K562 (cell line): ENCODE data around the gene PHLDA3. TPM values are rescaled to one million over a fixed set of nuclear protein-coding genes. Genes with fewer than 3 reads are reported as not detected.

Experiments used
- ATAC-seq: fragments of 200-7000 bp; cut with Tn5 transposase; 3 replicates; pipeline ENCODE4 v1.9.1; 2020; ENCODE audit warnings: moderate library complexity
- BruUV-seq: library from RNA; stranded (reverse); fragments of 400-500 nt; replicated peaks from 2 replicates; lab custom pipeline; 2021; lab: Mats Ljungman, UMichigan
- CTCF ChIA-PET: fragments of 300-600 bp; formaldehyde crosslinking; extraction: SDS; loops from one replicate; lab custom pipeline; 2021; ENCODE audit warnings: low intra/inter-chr PET ratio; lab: Yijun Ruan, JAX
- POLR2A ChIA-PET: fragments of 300-600, 350-650 bp; sonication (Branson Sonifier 250); formaldehyde crosslinking; extraction: SDS; loops from one replicate; lab custom pipeline; 2021; ENCODE audit warnings: antibody characterized with exemption, inconsistent platforms; lab: Yijun Ruan, JAX
- DNase-seq, 4 experiments: peaks; one replicate each; pipeline versions ENCODE4 v3.0.0 to v3.0.0-alpha.2; 2011 to 2018; ENCODE audit warnings: low spot score in 3 of 4, mixed read lengths in 3 of 4; ENCODE audit errors: extremely low read depth in 1 of 4
- FAIRE-seq: peaks from 2 replicates; lab custom pipeline; 2011; peaks lifted over from hg19 to GRCh38; lab: Jason Lieb, UNC
- H2AFZ ChIP-seq: 2 replicates; pipeline ENCODE4 v1.6.0; 2011; ENCODE audit warnings: low read depth, low read length, control low read depth, inconsistent platforms
- H3K27ac ChIP-seq: fragments of 200-600 bp; 3 replicates; pipeline ENCODE4 v1.8.0; 2011; ENCODE audit warnings: low read depth, mild to moderate bottlenecking, control low read depth, inconsistent platforms, low read length, moderate library complexity, mixed read lengths; ENCODE audit errors: extremely low read depth
- H3K27me3 ChIP-seq, 2 experiments: fragments of 300-600 bp in 1 of 2; 2 replicates in 1 of 2; 3 replicates in 1 of 2; pipeline versions ENCODE4 v1.6.0 to v1.8.0; 2011; ENCODE audit warnings: inconsistent platforms in 2 of 2, low read length in 2 of 2, mild to moderate bottlenecking in 1 of 2, mixed read lengths in 1 of 2, moderate library complexity in 1 of 2; ENCODE audit not compliant: control insufficient read depth in 2 of 2, insufficient read depth in 2 of 2
- H3K36me3 ChIP-seq: fragments of 300-600 bp; 3 replicates; pipeline ENCODE4 v1.8.0; 2011; ENCODE audit warnings: mild to moderate bottlenecking, low read length, inconsistent platforms; ENCODE audit not compliant: control insufficient read depth, insufficient read depth
- H3K4me1 ChIP-seq, 2 experiments: fragments of 200-600 bp in 1 of 2; replicated peaks in 1 of 2; 2 replicates in 1 of 2; 3 replicates in 1 of 2; pipeline versions ENCODE4 v1.5.1 to v1.8.0; 2011; ENCODE audit warnings: inconsistent platforms in 2 of 2, low read length in 2 of 2, mild to moderate bottlenecking in 1 of 2, mixed read lengths in 1 of 2, moderate library complexity in 1 of 2; ENCODE audit not compliant: control insufficient read depth in 2 of 2, insufficient read depth in 2 of 2
- H3K4me2 ChIP-seq: 2 replicates; pipeline ENCODE4 v1.6.1; 2011; ENCODE audit warnings: low read length, control low read depth, inconsistent platforms, mixed read lengths; ENCODE audit not compliant: insufficient read depth
- H3K4me3 ChIP-seq: fragments of 200-600 bp; sonication (generic), shearing (Covaris generic); 2 replicates; pipeline ENCODE4 v1.5.1; 2016; ENCODE audit warnings: control low read depth, inconsistent platforms
- H3K79me2 ChIP-seq: fragments of 200-600 bp; 3 replicates; pipeline ENCODE4 v1.8.0; 2011; ENCODE audit warnings: low read length, inconsistent platforms; ENCODE audit not compliant: control insufficient read depth, insufficient read depth
- H3K9ac ChIP-seq, 2 experiments: 2 replicates each; pipeline versions ENCODE4 v1.6.0 to v1.6.1; 2011; ENCODE audit warnings: low read depth in 2 of 2, low read length in 2 of 2, control low read depth in 1 of 2, inconsistent platforms in 1 of 2, mild to moderate bottlenecking in 1 of 2, mixed read lengths in 1 of 2; ENCODE audit not compliant: insufficient read depth in 1 of 2
- H3K9me1 ChIP-seq: one replicate; pipeline ENCODE4 v1.6.0; 2011; ENCODE audit warnings: inconsistent platforms, mild to moderate bottlenecking, low read length, moderate library complexity; ENCODE audit not compliant: control insufficient read depth, insufficient read depth
- H3K9me3 ChIP-seq: replicated peaks from 2 replicates; pipeline ENCODE4 v1.5.1; 2011; ENCODE audit warnings: low read depth, low read length, inconsistent platforms; ENCODE audit not compliant: control insufficient read depth, insufficient read depth
- H4K20me1 ChIP-seq: replicated peaks from 2 replicates; pipeline ENCODE4 v1.6.1; 2011; ENCODE audit warnings: low read length, inconsistent platforms, mixed read lengths; ENCODE audit not compliant: control insufficient read depth, insufficient read depth
- CEBPG ChIP-seq, 3 experiments: fragments of 200-800 bp in 1 of 3; sonication (Bioruptor generic) in 1 of 3; sonication (generic) in 1 of 3; formaldehyde crosslinking in 1 of 3; IDR thresholded peaks in 2 of 3; conservative IDR thresholded peaks in 1 of 3; 2 replicates each; pipeline versions ENCODE4 v1.6.1 to v1.8.0; 2016 to 2022; ENCODE audit warnings: missing compliant biosample characterization in 2 of 3, missing genetic modification characterization in 2 of 3, mild to moderate bottlenecking in 1 of 3, missing genetic modification reagents in 1 of 3
- E2F5 ChIP-seq: sonication (generic); formaldehyde crosslinking; IDR thresholded peaks from 2 replicates; pipeline ENCODE4 v1.8.0; 2022; ENCODE audit warnings: mild to moderate bottlenecking, missing genetic modification reagents
- FOXP4 ChIP-seq: sonication (generic); formaldehyde crosslinking; IDR thresholded peaks from 2 replicates; pipeline ENCODE4 v1.8.0; 2022; ENCODE audit warnings: mild to moderate bottlenecking, missing genetic modification reagents, borderline replicate concordance
- JUNB ChIP-seq: fragments of 450-650 bp; formaldehyde crosslinking; conservative IDR thresholded peaks from 2 replicates; pipeline ENCODE4 v1.4.0; 2020; ENCODE audit warnings: mild to moderate bottlenecking
- NEUROD1 ChIP-seq: fragments of 150-350 bp; IDR thresholded peaks from 2 replicates; pipeline ENCODE4 v1.6.1; 2014; ENCODE audit warnings: borderline replicate concordance, low read length, low read depth; ENCODE audit not compliant: partially characterized antibody
- ZBTB9 ChIP-seq: fragments of 450-650 bp; formaldehyde crosslinking; IDR thresholded peaks from 2 replicates; pipeline ENCODE4 v1.4.0; 2020; ENCODE audit warnings: mild to moderate bottlenecking, moderate library complexity
- ZNF239 ChIP-seq: fragments of 250-450 bp; sonication (Bioruptor Pico); IDR thresholded peaks from 2 replicates; pipeline ENCODE4 v1.4.0; 2020; ENCODE audit warnings: mild to moderate bottlenecking
- ZNF318 ChIP-seq, 2 experiments: fragments of 450-650 bp; IDR thresholded peaks; 2 replicates each; pipeline ENCODE4 v1.6.1; 2016; ENCODE audit warnings: mild to moderate bottlenecking in 2 of 2, borderline replicate concordance in 1 of 2, low read depth in 1 of 2, moderate library complexity in 1 of 2
- WGBS: fragments of 100-300 bp; shearing (Covaris generic); methylation state at CpG from one replicate; pipeline ENCODE4 v1.1.6; 2016; ENCODE audit warnings: low coverage, mixed read lengths; ENCODE audit not compliant: insufficient coverage; ENCODE audit errors: missing lambda C conversion rate; 5-methylcytosine and 5-hydroxymethylcytosine counted together
- in situ Hi-C: fragments of 300-500 bp; cut with MboI; formaldehyde crosslinking; loops from 4 replicates; pipeline ENCODE4 v1.15.0; 2018; ENCODE audit warnings: inconsistent platforms, mixed read lengths
- intact Hi-C: fragments of 100-400 bp; cut with micrococcal nuclease; formaldehyde crosslinking; loops from 2 replicates; pipeline ENCODE4 v1.14.2; 2022
- polyA plus RNA-seq, 8 experiments: library from polyadenylated mRNA; depleted of rRNA in 4 of 8; stranded (reverse) in 5 of 8; unstranded in 3 of 8; fragments of >200 nt; fragmentation: Nextera tagmentation in 2 of 8; fragmentation: Illumina TruSeq in 1 of 8; extraction: Ambion mirVana in 2 of 8; extraction: Trizol in 1 of 8; gene quantifications; 2 replicates each; pipeline versions ENCODE4 v1.2.1 to v1.2.3, GENCODE V29; 2011 to 2014; ENCODE audit warnings: inconsistent platforms in 1 of 8, missing spikeins in 1 of 8
- total RNA-seq, 7 experiments: library from RNA; depleted of rRNA in 6 of 7; stranded (reverse); fragments of >200 nt in 6 of 7; fragmentation: Illumina TruSeq in 2 of 7; extraction: Trizol in 2 of 7; gene quantifications; 2 replicates each; pipeline versions ENCODE4 v1.2.1 to v1.2.3, GENCODE V29; 2011 to 2021; ENCODE audit warnings: low replicate concordance in 1 of 7

Gene PHLDA3
- total and polyA plus RNA-seq, 9 of the 15 experiments (the other 6 are each of a cell fraction or from before 2014, with no cell fraction given), result 0.11 to 0.27 TPM; not detected in 7

- POLR2A ChIA-PET, result interaction anchor here (0.6 to 1.2 kb wide), 6 partner anchors 9 to 130 kb away, joined by 3 to 4 read pairs (median 4); no protein-coding TSS in a partner anchor
- Histone ChIP-seq H3K9me1 (no peaks in the 10 kb centered on the region), H3K79me2 (no peaks in the 10 kb centered on the region), H3K4me3 (no peak overlapping the region), H3K4me1 (peaks cover 0 to 3% of the 10 kb centered on the region in 2 experiments; a peak in 3 of 5 replicates), H3K9me3 (no peaks in the 10 kb centered on the region), H3K36me3 (no peaks in the 10 kb centered on the region), H3K27ac (no peak overlapping the region), H3K4me2 (no peak overlapping the region), H3K9ac (no peak overlapping the region), H4K20me1 (no peaks in the 10 kb centered on the region), H3K27me3 (peaks cover 0 to 20% of the 10 kb centered on the region in 2 experiments; a peak in 1 of 5 replicates), H2AFZ (no peak overlapping the region)
- in situ Hi-C loops (no loop called here), intact Hi-C loops (no loop called here)
- FAIRE-seq, result no peak
- ATAC-seq, result no peak
- CTCF ChIA-PET, result no interaction called here
- no TSS peak for BruUV-seq
- DNase-seq, result no peak
- 33% methylated on average over 3 of the region's 3 CpGs for WGBS
- TF ChIP-seq CEBPG (CRISPR knock-in tag; IDR thresholded peaks at IDR 0.05) (no peak), CEBPG (tag; conservative IDR thresholded peaks at IDR 0.05 in 1 of 2, IDR thresholded peaks at IDR 0.05 in 1 of 2) (no peak), ZNF318 (IDR thresholded peaks at IDR 0.05; ENCODE audit: borderline replicate concordance in 1 of 2, low read depth in 1 of 2) (no peak), JUNB (no peak), E2F5 (CRISPR knock-in tag) (no peak), NEUROD1 (no peak), ZNF239 (CRISPR knock-in tag) (no peak), ZBTB9 (no peak), FOXP4 (no peak)
Observed at GRCh38 chr1:201499191-201499590, 30.2 kb upstream of the PHLDA3 start.
